SK-N-SH (cell line): ENCODE results near the gene BMP5. TPM values are rescaled to one million over a fixed set of nuclear protein-coding genes. Genes with fewer than 3 reads are reported as not detected.

ENCODE experiments used
- CTCF ChIA-PET: fragments of 300-600, 350-600 bp; formaldehyde crosslinking; extraction: SDS; loops from one replicate; lab custom pipeline; 2021; lab: Yijun Ruan, JAX
- POLR2A ChIA-PET: fragments of 350-600 bp; sonication (Branson Sonifier 250); formaldehyde crosslinking; extraction: SDS; loops from one replicate; lab custom pipeline; 2020; ENCODE audit warnings: antibody characterized with exemption, inconsistent platforms; lab: Yijun Ruan, JAX
- DNase-seq: peaks from one replicate; pipeline ENCODE4 v3.0.0; 2012
- H2AFZ ChIP-seq: fragments of 200-600 bp; sonication (generic); 2 replicates; pipeline ENCODE4 v1.8.1; 2016; ENCODE audit warnings: antibody characterized with exemption, mild to moderate bottlenecking, low read depth
- H3F3A ChIP-seq: fragments of 200-600 bp; sonication (generic); replicated peaks from 2 replicates; pipeline ENCODE3; 2016; ENCODE audit warnings: antibody characterized with exemption, mild to moderate bottlenecking; ENCODE audit not compliant: insufficient read depth
- H3K27ac ChIP-seq, 2 experiments: fragments of 200-500 bp in 1 of 2; fragments of 200-600 bp in 1 of 2; sonication (Bioruptor generic) in 1 of 2; sonication (generic), shearing (Covaris generic) in 1 of 2; 2 replicates each; pipeline versions ENCODE4 v1.5.1 to v1.6.1; 2014 to 2016; ENCODE audit warnings: low read depth in 2 of 2, inconsistent platforms in 1 of 2, low read length in 1 of 2, mild to moderate bottlenecking in 1 of 2, mixed read lengths in 1 of 2
- H3K27me3 ChIP-seq: fragments of 200-600 bp; sonication (generic), shearing (Covaris generic); 2 replicates; pipeline ENCODE4 v1.6.1; 2016; ENCODE audit warnings: mixed run types; ENCODE audit not compliant: insufficient read depth
- H3K36me3 ChIP-seq, 2 experiments: fragments of 200-500 bp in 1 of 2; fragments of 200-600 bp in 1 of 2; sonication (Bioruptor generic) in 1 of 2; sonication (generic) in 1 of 2; replicated peaks in 1 of 2; 2 replicates each; pipeline versions ENCODE3 to v1.5.1; 2014 to 2016; ENCODE audit warnings: low read length in 1 of 2, mild to moderate bottlenecking in 1 of 2; ENCODE audit not compliant: insufficient read depth in 2 of 2, control insufficient read depth in 1 of 2
- H3K4me1 ChIP-seq, 2 experiments: fragments of 200-500 bp in 1 of 2; fragments of 200-600 bp in 1 of 2; sonication (Bioruptor generic) in 1 of 2; sonication (generic), shearing (Covaris generic) in 1 of 2; 2 replicates each; pipeline versions ENCODE4 v1.5.1 to v1.6.1; 2014 to 2016; ENCODE audit warnings: low read depth in 1 of 2, low read length in 1 of 2, mixed run types in 1 of 2; ENCODE audit not compliant: insufficient read depth in 2 of 2, control insufficient read depth in 1 of 2
- H3K4me2 ChIP-seq: fragments of 200-600 bp; sonication (generic), shearing (Covaris generic); 2 replicates; pipeline ENCODE4 v1.6.1; 2017; ENCODE audit warnings: mixed run types
- H3K4me3 ChIP-seq, 2 experiments: fragments of 200-500 bp in 1 of 2; fragments of 200-600 bp in 1 of 2; sonication (Bioruptor generic) in 1 of 2; sonication (generic), shearing (Covaris generic) in 1 of 2; 2 replicates each; pipeline versions ENCODE4 v1.5.1 to v1.8.1; 2014 to 2016; ENCODE audit warnings: low read depth in 2 of 2, inconsistent platforms in 1 of 2, low read length in 1 of 2, mild to moderate bottlenecking in 1 of 2, mixed read lengths in 1 of 2, moderate library complexity in 1 of 2
- H3K79me2 ChIP-seq: fragments of 200-600 bp; sonication (generic); 2 replicates; pipeline ENCODE4 v1.8.1; 2017; ENCODE audit warnings: mild to moderate bottlenecking; ENCODE audit not compliant: insufficient read depth
- H3K9ac ChIP-seq: fragments of 200-600 bp; sonication (generic); 2 replicates; pipeline ENCODE4 v1.6.1; 2017; ENCODE audit warnings: mixed run types
- H3K9me2 ChIP-seq: fragments of 200-600 bp; sonication (generic); 2 replicates; pipeline ENCODE4 v1.6.1; 2017; ENCODE audit warnings: mixed run types
- H3K9me3 ChIP-seq: fragments of 200-600 bp; sonication (generic); 2 replicates; pipeline ENCODE4 v1.6.1; 2017; ENCODE audit warnings: mixed run types, mild to moderate bottlenecking, moderate library complexity
- H4K20me1 ChIP-seq: fragments of 200-600 bp; sonication (generic); 2 replicates; pipeline ENCODE4 v1.6.1; 2017; ENCODE audit warnings: mild to moderate bottlenecking, mixed run types; ENCODE audit not compliant: insufficient read depth
- CHD2 ChIP-seq: fragments of 150-350 bp; IDR thresholded peaks from 2 replicates; pipeline ENCODE4 v1.6.1; 2018; ENCODE audit warnings: low read length; ENCODE audit not compliant: partially characterized antibody
- EZH2phosphoT487 ChIP-seq: fragments of 200-600 bp; sonication (generic); IDR thresholded peaks from 2 replicates; pipeline ENCODE4 v1.6.1; 2017; ENCODE audit warnings: low read depth, mixed run types, mild to moderate bottlenecking, antibody characterized with exemption, moderate library complexity, borderline replicate concordance
- FOSL2 ChIP-seq: IDR thresholded peaks from 2 replicates; pipeline ENCODE4 v1.4.0; 2012; ENCODE audit warnings: low read depth, mild to moderate bottlenecking, moderate library complexity, borderline replicate concordance
- FOXM1 ChIP-seq: IDR thresholded peaks from 2 replicates; pipeline ENCODE4 v1.4.0; 2012; ENCODE audit warnings: low read depth, mild to moderate bottlenecking
- GATA2 ChIP-seq: sonication (generic); formaldehyde crosslinking; IDR thresholded peaks from 2 replicates; pipeline ENCODE4 v1.5.0; 2020; ENCODE audit warnings: mild to moderate bottlenecking, missing genetic modification reagents
- JUND ChIP-seq: IDR thresholded peaks from 2 replicates; pipeline ENCODE4 v1.4.0; 2012
- MEF2A ChIP-seq: IDR thresholded peaks from 2 replicates; pipeline ENCODE4 v1.4.0; 2012; ENCODE audit warnings: low read depth, borderline replicate concordance
- MXI1 ChIP-seq: IDR thresholded peaks from 2 replicates; pipeline ENCODE4 v1.6.1; 2012; ENCODE audit warnings: mild to moderate bottlenecking, low read depth, low read length, improper control_type of control experiment
- NFIC ChIP-seq: IDR thresholded peaks from 2 replicates; pipeline ENCODE4 v1.4.0; 2012; ENCODE audit warnings: borderline replicate concordance
- POLR2AphosphoS5 ChIP-seq: IDR thresholded peaks from 2 replicates; pipeline ENCODE4 v1.6.1; 2012; ENCODE audit warnings: low read depth, low read length
- RAD21 ChIP-seq: IDR thresholded peaks from 2 replicates; pipeline ENCODE4 v1.6.1; 2012; ENCODE audit warnings: mild to moderate bottlenecking, low read length
- RFX5 ChIP-seq: IDR thresholded peaks from 2 replicates; pipeline ENCODE4 v1.6.1; 2012; ENCODE audit warnings: mild to moderate bottlenecking, improper control_type of control experiment, low read length
- RXRA ChIP-seq: IDR thresholded peaks from 2 replicates; pipeline ENCODE4 v1.4.0; 2012; ENCODE audit warnings: low read depth, mild to moderate bottlenecking, borderline replicate concordance
- SIN3A ChIP-seq: IDR thresholded peaks from 2 replicates; pipeline ENCODE4 v1.6.1; 2012; ENCODE audit warnings: low read depth, mild to moderate bottlenecking, low read length, moderate library complexity, borderline replicate concordance
- SMC3 ChIP-seq: IDR thresholded peaks from 2 replicates; pipeline ENCODE4 v1.6.1; 2012; ENCODE audit warnings: low read depth, low read length, improper control_type of control experiment
- TCF12 ChIP-seq: IDR thresholded peaks from 2 replicates; pipeline ENCODE4 v1.4.0; 2012
- TEAD4 ChIP-seq: IDR thresholded peaks from 2 replicates; pipeline ENCODE4 v1.4.0; 2012; ENCODE audit warnings: mild to moderate bottlenecking, borderline replicate concordance; ENCODE audit not compliant: insufficient read depth
- YY1 ChIP-seq: IDR thresholded peaks from 2 replicates; pipeline ENCODE4 v1.4.0; 2012; ENCODE audit warnings: low read depth, mild to moderate bottlenecking
- WGBS: methylation state at CpG from one replicate; pipeline ENCODE4 v1.1.6; 2017; ENCODE audit warnings: low lambda C conversion rate; 5-methylcytosine and 5-hydroxymethylcytosine counted together
- polyA plus RNA-seq, 3 experiments: library from polyadenylated mRNA; depleted of rRNA; stranded (reverse); fragments of >200 nt; gene quantifications; 2 replicates each; pipeline ENCODE4 v1.2.3, GENCODE V29; 2012
- TF ChIP-seq, protein P1 (sequence below): IDR thresholded peaks from 2 replicates; pipeline ENCODE4 v1.4.0; 2012; ENCODE audit warnings: low read depth, borderline replicate concordance
- TF ChIP-seq, protein P2 (sequence below): fragments of 150-350 bp; IDR thresholded peaks from 2 replicates; pipeline ENCODE4 v1.6.1; 2016; ENCODE audit warnings: mild to moderate bottlenecking, low read depth, low read length
- TF ChIP-seq, protein P3 (sequence below): IDR thresholded peaks from 2 replicates; pipeline ENCODE4 v1.4.0; 2012; ENCODE audit warnings: low read depth

The BMP5 gene
- polyA plus RNA-seq, 1 of the 3 experiments (the other 2 are of a cell fraction): 0.05 TPM

GRCh38 chr6:55902796-55903195 lies 27.4 kb upstream of the BMP5 start (continued):
- TF ChIP-seq RXRA (no peak), FOSL2 (no peak)

GRCh38 chr6:55901765-55902270 lies 26.4 kb upstream of the BMP5 start:
- TF ChIP-seq RAD21: no peak
- TF ChIP-seq MXI1: no peak
- no peak for TF ChIP-seq YY1
- TF ChIP-seq EZH2phosphoT487: no peak
- TF ChIP-seq, protein P1, sequence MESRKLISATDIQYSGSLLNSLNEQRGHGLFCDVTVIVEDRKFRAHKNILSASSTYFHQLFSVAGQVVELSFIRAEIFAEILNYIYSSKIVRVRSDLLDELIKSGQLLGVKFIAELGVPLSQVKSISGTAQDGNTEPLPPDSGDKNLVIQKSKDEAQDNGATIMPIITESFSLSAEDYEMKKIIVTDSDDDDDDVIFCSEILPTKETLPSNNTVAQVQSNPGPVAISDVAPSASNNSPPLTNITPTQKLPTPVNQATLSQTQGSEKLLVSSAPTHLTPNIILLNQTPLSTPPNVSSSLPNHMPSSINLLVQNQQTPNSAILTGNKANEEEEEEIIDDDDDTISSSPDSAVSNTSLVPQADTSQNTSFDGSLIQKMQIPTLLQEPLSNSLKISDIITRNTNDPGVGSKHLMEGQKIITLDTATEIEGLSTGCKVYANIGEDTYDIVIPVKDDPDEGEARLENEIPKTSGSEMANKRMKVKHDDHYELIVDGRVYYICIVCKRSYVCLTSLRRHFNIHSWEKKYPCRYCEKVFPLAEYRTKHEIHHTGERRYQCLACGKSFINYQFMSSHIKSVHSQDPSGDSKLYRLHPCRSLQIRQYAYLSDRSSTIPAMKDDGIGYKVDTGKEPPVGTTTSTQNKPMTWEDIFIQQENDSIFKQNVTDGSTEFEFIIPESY: no peak
- no peak for TF ChIP-seq POLR2AphosphoS5
- no peak for TF ChIP-seq SMC3
- TF ChIP-seq CHD2: no peak
- TF ChIP-seq GATA2: no peak
- TF ChIP-seq FOXM1: no peak
- TF ChIP-seq, protein P2, sequence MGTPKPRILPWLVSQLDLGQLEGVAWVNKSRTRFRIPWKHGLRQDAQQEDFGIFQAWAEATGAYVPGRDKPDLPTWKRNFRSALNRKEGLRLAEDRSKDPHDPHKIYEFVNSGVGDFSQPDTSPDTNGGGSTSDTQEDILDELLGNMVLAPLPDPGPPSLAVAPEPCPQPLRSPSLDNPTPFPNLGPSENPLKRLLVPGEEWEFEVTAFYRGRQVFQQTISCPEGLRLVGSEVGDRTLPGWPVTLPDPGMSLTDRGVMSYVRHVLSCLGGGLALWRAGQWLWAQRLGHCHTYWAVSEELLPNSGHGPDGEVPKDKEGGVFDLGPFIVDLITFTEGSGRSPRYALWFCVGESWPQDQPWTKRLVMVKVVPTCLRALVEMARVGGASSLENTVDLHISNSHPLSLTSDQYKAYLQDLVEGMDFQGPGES: no peak
- TF ChIP-seq NFIC: no peak
- TF ChIP-seq TEAD4: no peak
- no peak for TF ChIP-seq JUND
- no peak for TF ChIP-seq SIN3A
- TF ChIP-seq MEF2A: no peak
- TF ChIP-seq TCF12: no peak
- TF ChIP-seq RFX5: no peak
- TF ChIP-seq, protein P3, sequence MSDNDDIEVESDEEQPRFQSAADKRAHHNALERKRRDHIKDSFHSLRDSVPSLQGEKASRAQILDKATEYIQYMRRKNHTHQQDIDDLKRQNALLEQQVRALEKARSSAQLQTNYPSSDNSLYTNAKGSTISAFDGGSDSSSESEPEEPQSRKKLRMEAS: no peak
- POLR2A ChIA-PET: no interaction called here
- Histone ChIP-seq H3K9ac (no peak overlapping the region), H3F3A (no peaks in the 10 kb centered on the region), H4K20me1 (no peaks in the 10 kb centered on the region), H3K27ac (no peak overlapping the region), H3K4me3 (no peak overlapping the region), H3K36me3 (no peaks in the 10 kb centered on the region), H3K27me3 (no peaks in the 10 kb centered on the region), H3K79me2 (no peaks in the 10 kb centered on the region), H3K9me2 (no peaks in the 10 kb centered on the region), H2AFZ (no peak overlapping the region), H3K4me2 (no peak overlapping the region), H3K9me3 (no peaks in the 10 kb centered on the region), H3K4me1 (no peaks in the 10 kb centered on the region)
- 41% methylated on average over 2 of the region's 2 CpGs for WGBS
- DNase-seq: no peak
- CTCF ChIA-PET: no interaction called here
